SK-MEL-5 (cell line): Measurements from ENCODE around the gene DTX3L. TPM values are rescaled to one million over a fixed set of nuclear protein-coding genes. Genes with fewer than 3 reads are reported as not detected.

Experiments
- DNase-seq: peaks from one replicate; pipeline ENCODE4 v3.0.0-alpha.2; 2016; ENCODE audit warnings: low read depth, low spot score
- in situ Hi-C: cut with HindIII; loops from 2 replicates; pipeline ENCODE4 v1.10.0; 2016; ENCODE audit warnings: low sequenced_read_pairs, high pct_unique_total_duplicates, low pct_unique_long_range_greater_than_20kb
- total RNA-seq: library from RNA; depleted of rRNA; stranded (reverse); fragments of >200 nt; shearing (Covaris generic); gene quantifications from 2 replicates; pipeline ENCODE4 v1.2.3, GENCODE V29; 2014; rRNA removed

The DTX3L gene
- total RNA-seq, 1 experiment from 2014 or later: 32.3 TPM

GRCh38 chr3:122623031-122623829 is 59.1 kb downstream of the DTX3L start:
- in situ Hi-C loops: no loop called here
- no peak for DNase-seq

Other genes with a start within 250 kb of the DTX3L start
- 1.9 and 4.0 TPM in 2 replicates for gene CSTA, start 239.1 kb upstream of the DTX3L start, total RNA-seq
- gene MIX23, start 181.1 kb upstream of the DTX3L start, total RNA-seq: 72.7 and 97.1 TPM in 2 replicates
- gene FAM162A, start 180.2 kb upstream of the DTX3L start, total RNA-seq: 80.0 and 92.9 TPM in 2 replicates
- gene WDR5B, start 148.3 kb upstream of the DTX3L start, total RNA-seq: 7.7 and 7.8 TPM in 2 replicates
- gene KPNA1, start 49.4 kb upstream of the DTX3L start, total RNA-seq: 26.0 and 34.8 TPM in 2 replicates
- 29.8 and 30.1 TPM in 2 replicates for gene PARP9, start within 50 bp of the DTX3L start, total RNA-seq
- gene PARP15, start 13.3 kb downstream of the DTX3L start, total RNA-seq: 0.37 TPM in 1 of 2 replicates, not detected in the other
- gene PARP14, start 116.5 kb downstream of the DTX3L start, total RNA-seq: 23.6 and 25.9 TPM in 2 replicates
- gene HSPBAP1, start 229.5 kb downstream of the DTX3L start, total RNA-seq: 21.1 and 25.5 TPM in 2 replicates
- gene SLC49A4, start 230.7 kb downstream of the DTX3L start, total RNA-seq: 40.2 and 42.1 TPM in 2 replicates